Tibial nerve (tissue), 3 donors: ENCODE data around the gene CDC42BPG.

Source experiments
- POLR2A ChIP-seq, 2 donors: fragments of 450-650 bp; IDR thresholded peaks; one replicate each; pipeline ENCODE4 v1.6.1; 2017; ENCODE audit warnings: antibody characterized with exemption in 2 of 2, mild to moderate bottlenecking in 2 of 2, moderate library complexity in 2 of 2
- TF ChIP-seq, protein P1 (sequence below), 5 experiments: fragments of 200-600 bp in 3 of 5; fragments of 450-650 bp in 2 of 5; sonication (generic) in 3 of 5; IDR thresholded peaks; one replicate each; pipeline ENCODE4 v1.5.1; 2016 to 2019; ENCODE audit warnings: antibody characterized with exemption in 5 of 5, mild to moderate bottlenecking in 3 of 5, moderate library complexity in 2 of 5

DNA sequence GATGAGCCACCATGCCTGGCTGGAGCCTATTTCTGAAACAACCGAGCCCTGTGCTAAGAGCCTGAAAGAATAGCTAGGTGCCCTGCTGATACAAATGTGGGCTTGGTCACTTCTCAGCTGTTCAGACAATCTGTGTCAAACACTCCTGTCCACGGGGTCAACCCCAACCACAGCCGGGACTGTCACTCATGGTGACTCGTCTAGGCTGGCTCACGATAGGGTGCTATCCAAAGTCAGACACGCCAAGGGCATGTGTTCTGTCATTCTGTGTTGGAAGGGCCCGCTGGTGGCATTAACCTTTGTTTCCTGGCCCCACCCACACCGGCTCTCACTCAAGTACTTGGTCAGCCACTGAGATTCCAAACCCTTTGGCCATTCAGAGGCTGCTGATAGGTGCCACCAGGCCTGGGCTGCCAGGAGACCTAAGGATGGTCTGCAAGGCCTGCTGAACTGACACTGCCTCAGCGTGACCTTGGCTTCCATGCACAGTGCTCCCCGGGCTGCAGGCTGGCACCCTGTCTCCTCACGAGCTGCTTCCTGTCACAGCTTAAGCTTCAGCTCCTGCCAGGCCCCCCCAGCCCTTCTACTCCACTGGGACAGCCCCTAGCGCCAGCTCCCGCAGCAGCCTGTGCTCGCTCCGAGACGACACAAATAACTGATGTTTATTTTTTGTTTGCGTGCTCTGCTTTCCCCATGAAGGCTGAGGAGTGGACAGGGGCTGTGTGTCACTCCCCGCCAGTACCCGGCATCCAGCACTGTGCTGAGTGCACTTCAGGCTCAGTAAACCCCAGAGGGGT lies 14.2 kb upstream of the CDC42BPG start:
- TF ChIP-seq, protein P1, sequence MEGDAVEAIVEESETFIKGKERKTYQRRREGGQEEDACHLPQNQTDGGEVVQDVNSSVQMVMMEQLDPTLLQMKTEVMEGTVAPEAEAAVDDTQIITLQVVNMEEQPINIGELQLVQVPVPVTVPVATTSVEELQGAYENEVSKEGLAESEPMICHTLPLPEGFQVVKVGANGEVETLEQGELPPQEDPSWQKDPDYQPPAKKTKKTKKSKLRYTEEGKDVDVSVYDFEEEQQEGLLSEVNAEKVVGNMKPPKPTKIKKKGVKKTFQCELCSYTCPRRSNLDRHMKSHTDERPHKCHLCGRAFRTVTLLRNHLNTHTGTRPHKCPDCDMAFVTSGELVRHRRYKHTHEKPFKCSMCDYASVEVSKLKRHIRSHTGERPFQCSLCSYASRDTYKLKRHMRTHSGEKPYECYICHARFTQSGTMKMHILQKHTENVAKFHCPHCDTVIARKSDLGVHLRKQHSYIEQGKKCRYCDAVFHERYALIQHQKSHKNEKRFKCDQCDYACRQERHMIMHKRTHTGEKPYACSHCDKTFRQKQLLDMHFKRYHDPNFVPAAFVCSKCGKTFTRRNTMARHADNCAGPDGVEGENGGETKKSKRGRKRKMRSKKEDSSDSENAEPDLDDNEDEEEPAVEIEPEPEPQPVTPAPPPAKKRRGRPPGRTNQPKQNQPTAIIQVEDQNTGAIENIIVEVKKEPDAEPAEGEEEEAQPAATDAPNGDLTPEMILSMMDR (IDR thresholded peaks at IDR 0.05): no peak
- no peak for TF ChIP-seq POLR2A (IDR thresholded peaks at IDR 0.05)
